Natural killer cell (primary cell): ENCODE measurements around the gene LDHD. TPM values are rescaled to one million over a fixed set of nuclear protein-coding genes. Genes with fewer than 3 reads are reported as not detected.

ENCODE experiments used
- ATAC-seq, 3 donors: fragments of 150-1000 bp in 2 of 3; fragments of 200-7000 bp in 1 of 3; cut with Tn5 transposase; 1 replicate in 1 of 3; 2 replicates in 2 of 3; pipeline ENCODE4 v1.10.0; 2021; ENCODE audit warnings: mild to moderate bottlenecking in 2 of 3, moderate library complexity in 2 of 3
- DNase-seq, 2 donors: peaks; one replicate each; pipeline versions ENCODE4 v3.0.0 to v3.0.0-alpha.2; 2013 to 2021; ENCODE audit warnings: mixed read lengths in 1 of 2
- H3K27ac ChIP-seq: one replicate; pipeline ENCODE4 v1.5.1; 2013; ENCODE audit warnings: mild to moderate bottlenecking, low read length
- H3K27me3 ChIP-seq: one replicate; pipeline ENCODE4 v1.6.1; 2013; ENCODE audit warnings: low read length; ENCODE audit not compliant: control insufficient read depth, insufficient read depth
- H3K36me3 ChIP-seq: one replicate; pipeline ENCODE4 v1.6.1; 2013; ENCODE audit warnings: low read length; ENCODE audit not compliant: control insufficient read depth, insufficient read depth
- H3K4me1 ChIP-seq: one replicate; pipeline ENCODE4 v1.6.1; 2013; ENCODE audit warnings: low read length; ENCODE audit not compliant: control insufficient read depth, insufficient read depth
- H3K4me3 ChIP-seq: one replicate; pipeline ENCODE4 v1.5.1; 2013; ENCODE audit warnings: low read length
- H3K9me3 ChIP-seq: one replicate; pipeline ENCODE4 v1.6.1; 2013; ENCODE audit warnings: low read length; ENCODE audit not compliant: control insufficient read depth, insufficient read depth
- H3K27ac Mint-ChIP-seq, 2 donors: one replicate each; pipeline ENCODE4 v1.8.0; 2022; ENCODE audit warnings: mild to moderate bottlenecking in 2 of 2, mixed read lengths in 2 of 2, moderate library complexity in 1 of 2
- H3K27me3 Mint-ChIP-seq, 2 donors: one replicate each; pipeline ENCODE4 v1.8.0; 2022; ENCODE audit warnings: low read depth in 2 of 2, mixed read lengths in 2 of 2
- H3K36me3 Mint-ChIP-seq: one replicate; pipeline ENCODE4 v1.8.0; 2022; ENCODE audit warnings: mixed read lengths
- H3K4me1 Mint-ChIP-seq, 2 donors: one replicate each; pipeline ENCODE4 v1.8.0; 2022; ENCODE audit warnings: mixed read lengths in 2 of 2
- H3K4me3 Mint-ChIP-seq: one replicate; pipeline ENCODE4 v1.8.0; 2022; ENCODE audit warnings: mild to moderate bottlenecking, moderate library complexity, mixed read lengths
- H3K9me3 Mint-ChIP-seq, 2 donors: one replicate each; pipeline ENCODE4 v1.8.0; 2022; ENCODE audit warnings: mixed read lengths in 2 of 2
- CTCF ChIP-seq: fragments of 200-600 bp; IDR thresholded peaks from one replicate; pipeline ENCODE4 v1.8.0; 2022; ENCODE audit warnings: antibody characterized with exemption
- WGBS: methylation state at CpG from one replicate; pipeline ENCODE4 v1.1.7; 2013; ENCODE audit warnings: missing lambda C conversion rate; ENCODE audit not compliant: insufficient coverage; 5-methylcytosine and 5-hydroxymethylcytosine counted together
- intact Hi-C: fragments of 100-400 bp; cut with micrococcal nuclease; formaldehyde crosslinking; loops from one replicate; pipeline ENCODE4 v1.14.2; 2022
- total RNA-seq, 4 donors: library from RNA; stranded (reverse); fragments of 120-200 nt in 1 of 4; gene quantifications; one replicate each; pipeline versions ENCODE4 v1.2.3 to v1.2.4, GENCODE V29; 2013 to 2022

Gene LDHD
- total RNA-seq, 3 donors from 2014 or later (not counting 1 experiment from before 2014, with no cell fraction given): 0.12 to 1.3 TPM; not detected in 1

GRCh38 chr16:75080205-75081029, 36.2 kb downstream of the LDHD start:
- DNase-seq (no peak), ATAC-seq (no peak)
- Mint-ChIP-seq H3K9me3 (no peaks in the 10 kb centered on the region), H3K4me3 (no peak overlapping the region), H3K36me3 (no peaks in the 10 kb centered on the region), H3K4me1 (peaks cover 14 to 15% of the 10 kb centered on the region in 2 donors), H3K27ac (no peak overlapping the region), H3K27me3 (peaks cover 38 to 67% of the 10 kb centered on the region in 2 donors)
- no peak for TF ChIP-seq CTCF
- H3K27me3 ChIP-seq: no peaks in the 10 kb centered on the region
- intact Hi-C loops: no loop called here
- H3K36me3 ChIP-seq: no peaks in the 10 kb centered on the region
- H3K9me3 ChIP-seq: no peaks in the 10 kb centered on the region
- no peak overlapping the region for H3K27ac ChIP-seq
- peaks cover 15% of the 10 kb centered on the region for H3K4me1 ChIP-seq
- 95% methylated on average over 8 of the region's 8 CpGs for WGBS
- no peak overlapping the region for H3K4me3 ChIP-seq

GRCh38 chr16:75079346-75079926, 37.1 kb downstream of the LDHD start:
- no peak for TF ChIP-seq CTCF
- Histone ChIP-seq H3K27ac (no peak overlapping the region), H3K27me3 (no peaks in the 10 kb centered on the region), H3K36me3 (no peaks in the 10 kb centered on the region), H3K9me3 (no peaks in the 10 kb centered on the region), H3K4me1 (peaks cover 25% of the 10 kb centered on the region), H3K4me3 (no peak overlapping the region)
- H3K9me3 Mint-ChIP-seq: no peaks in the 10 kb centered on the region
- H3K4me1 Mint-ChIP-seq: peaks cover 20% of the 10 kb centered on the region in 2 donors
- intact Hi-C loops: no loop called here
- 97% methylated on average over 7 of the region's 7 CpGs for WGBS
- H3K4me3 Mint-ChIP-seq: no peak overlapping the region
- H3K36me3 Mint-ChIP-seq: no peaks in the 10 kb centered on the region
- H3K27ac Mint-ChIP-seq: no peak overlapping the region
- peaks cover 39 to 62% of the 10 kb centered on the region in 2 donors for H3K27me3 Mint-ChIP-seq
- ATAC-seq (no peak), DNase-seq (no peak)

GRCh38 chr16:75078886-75079285, 37.7 kb downstream of the LDHD start:
- Mint-ChIP-seq H3K27ac (no peak overlapping the region), H3K27me3 (peaks cover 44 to 61% of the 10 kb centered on the region in 2 donors), H3K9me3 (no peaks in the 10 kb centered on the region), H3K36me3 (no peaks in the 10 kb centered on the region), H3K4me1 (peaks cover 25 to 26% of the 10 kb centered on the region in 2 donors), H3K4me3 (no peak overlapping the region)
- H3K27ac ChIP-seq: no peak overlapping the region
- no peak for TF ChIP-seq CTCF
- H3K27me3 ChIP-seq: no peaks in the 10 kb centered on the region
- DNase-seq (no peak), ATAC-seq (no peak)
- no peak overlapping the region for H3K4me3 ChIP-seq
- no peaks in the 10 kb centered on the region for H3K9me3 ChIP-seq
- intact Hi-C loops: no loop called here
- WGBS: 99% methylated on average over 8 of the region's 8 CpGs
- H3K36me3 ChIP-seq: no peaks in the 10 kb centered on the region
- H3K4me1 ChIP-seq: peaks cover 26% of the 10 kb centered on the region
